HEK293T (cell line): ENCODE data around the gene VN1R2.
"Not testable (repeated sequence)": the region's sequence is repeated elsewhere in the genome, so short reads cannot be mapped to it uniquely, and the experiment has no call there.

Experiments used
- CTBP1 ChIP-seq: fragments of 450-650 bp; IDR thresholded peaks from 2 replicates; pipeline ENCODE4 v1.6.1; 2016; ENCODE audit warnings: borderline replicate concordance
- FOXM1 ChIP-seq: fragments of 450-650 bp; IDR thresholded peaks from 2 replicates; pipeline ENCODE4 v1.6.1; 2017; ENCODE audit warnings: mild to moderate bottlenecking, borderline replicate concordance

GRCh38 chr19:53257715-53258342 lies at the start of gene VN1R2:
- not testable (repeated sequence) for TF ChIP-seq CTBP1, FOXM1
